ENCODE data around the gene ISL2. TPM values are rescaled to one million over a fixed set of nuclear protein-coding genes. Genes with fewer than 3 reads are reported as not detected.

The ISL2 gene
- total RNA-seq, 1 donor from 2014 or later: 1.3 TPM

DNA sequence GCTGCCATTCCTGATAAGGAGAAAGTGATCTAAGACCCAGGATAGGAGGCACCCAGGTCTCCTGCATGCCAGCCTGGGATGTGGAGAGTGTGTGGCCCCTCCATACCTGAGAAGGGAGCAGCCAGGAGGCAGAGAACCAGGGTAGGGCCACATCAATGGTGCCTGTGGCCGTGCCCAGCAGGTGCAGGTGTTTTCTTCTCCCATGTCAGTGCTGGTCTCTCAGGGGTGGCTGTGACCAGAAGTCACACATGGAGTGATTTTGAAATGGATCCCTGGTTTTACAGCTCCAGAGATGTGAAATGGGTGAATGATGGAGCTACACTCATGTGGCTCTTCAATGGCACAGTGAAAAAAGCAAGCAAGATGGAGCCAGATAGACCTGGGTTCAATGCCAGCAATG is 3.3 kb upstream of the ISL2 start:
- no peaks in the 10 kb centered on the region for H3K9me3 Mint-ChIP-seq
- H3K36me3 Mint-ChIP-seq (ENCODE audit: low read depth): peaks cover 9% of the 10 kb centered on the region
- intact Hi-C loops (cut with micrococcal nuclease): loop anchor here (5.0 to 10.0 kb wide), 2 partner anchors 321 to 734 kb away; no protein-coding TSS in a partner anchor
- peaks cover 49% of the 10 kb centered on the region for H3K27me3 Mint-ChIP-seq (ENCODE audit: insufficient read depth)
- peaks cover 32% of the 10 kb centered on the region for H3K4me1 Mint-ChIP-seq (ENCODE audit: low read depth)
- DNase-seq (ENCODE audit: low spot score): no peak
- H3K27ac Mint-ChIP-seq: no peak overlapping the region
- no peak overlapping the region for H3K4me3 Mint-ChIP-seq

DNA sequence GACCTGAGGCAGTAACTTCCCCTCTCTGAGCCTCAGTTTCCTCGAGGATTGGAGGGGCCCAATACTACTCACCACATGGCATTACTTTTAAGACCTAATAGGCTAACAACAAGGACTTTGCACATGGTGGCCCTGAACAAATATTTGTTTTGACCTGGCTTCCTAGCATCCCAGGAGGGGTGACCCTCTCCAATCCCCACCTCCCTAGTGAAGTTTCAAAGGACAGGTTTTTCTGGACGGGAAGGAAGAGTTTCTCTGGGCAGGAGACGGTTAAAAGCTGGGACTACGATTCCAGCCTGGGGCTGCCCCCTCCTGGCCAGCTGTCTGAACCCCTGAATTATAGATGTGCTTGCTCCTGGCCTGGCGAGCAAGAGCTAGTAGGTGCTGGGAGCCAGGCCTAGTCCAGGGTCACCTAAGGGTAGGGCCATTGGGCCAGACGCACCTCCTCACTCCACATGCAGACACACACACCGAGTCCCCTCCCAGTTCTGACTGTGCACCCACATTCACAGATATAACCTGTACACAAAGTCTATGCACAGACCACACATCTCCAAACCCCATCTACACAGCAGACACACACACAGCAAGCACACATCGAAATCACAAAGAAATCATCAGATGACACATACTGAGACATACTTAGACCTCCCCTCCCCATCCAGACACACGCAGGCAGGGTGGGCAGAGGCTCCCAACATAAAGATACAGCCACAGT is 2.7 kb upstream of the ISL2 start:
- Mint-ChIP-seq H3K9me3 (no peaks in the 10 kb centered on the region), H3K4me3 (peak overlapping the region; percentile 43), H3K4me1 (ENCODE audit: low read depth) (peaks cover 38% of the 10 kb centered on the region), H3K27me3 (ENCODE audit: insufficient read depth) (peaks cover 51% of the 10 kb centered on the region), H3K27ac (no peak overlapping the region), H3K36me3 (ENCODE audit: low read depth) (peaks cover 14% of the 10 kb centered on the region)
- DNase-seq (ENCODE audit: low spot score): no peak
- intact Hi-C loops (cut with micrococcal nuclease): loop anchor here (5.0 to 10.0 kb wide), 2 partner anchors 321 to 733 kb away; no protein-coding TSS in a partner anchor

DNA sequence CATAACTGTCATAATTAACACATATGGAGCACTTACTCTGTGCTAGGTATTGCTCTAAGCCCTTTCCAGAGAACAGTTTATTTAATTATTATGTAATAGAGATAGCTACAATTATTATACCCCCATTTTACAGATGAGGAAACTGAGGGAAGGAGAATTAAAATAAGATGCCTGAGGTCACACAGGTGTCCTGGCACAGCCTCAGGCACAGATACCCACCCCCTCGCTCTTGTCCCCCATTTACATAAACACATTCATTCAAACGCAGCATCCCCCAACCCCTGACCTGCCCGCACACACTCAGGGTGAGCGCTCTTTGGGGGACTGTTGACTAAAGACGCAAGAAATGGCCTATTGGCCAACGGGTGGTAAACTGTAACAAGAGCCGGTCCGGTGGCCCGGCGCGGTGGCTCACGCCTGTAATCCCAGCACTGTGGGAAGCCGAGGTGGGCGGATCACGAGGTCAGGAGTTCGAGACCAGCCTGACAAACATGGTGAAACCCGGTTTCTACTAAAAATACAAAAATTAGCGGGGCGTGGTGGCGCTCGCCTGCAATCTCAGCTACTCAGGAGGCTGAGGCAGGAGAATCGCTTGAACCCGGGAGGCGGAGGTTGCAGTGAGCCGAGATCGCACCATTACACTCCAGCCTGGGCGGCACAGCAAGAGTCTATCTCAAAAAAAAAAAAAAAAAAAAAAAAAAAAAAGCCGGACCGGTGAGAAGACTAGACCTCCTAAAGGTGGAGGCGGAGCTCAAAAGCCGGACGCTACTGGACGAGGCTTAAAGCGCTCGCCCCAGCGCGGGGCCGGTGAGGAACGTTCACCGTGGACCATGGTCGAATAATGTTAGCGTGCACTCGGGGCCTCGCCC is 1.9 kb upstream of the ISL2 start:
- H3K4me3 Mint-ChIP-seq: peak overlapping the region; percentile 92
- H3K36me3 Mint-ChIP-seq (ENCODE audit: low read depth): peaks cover 14% of the 10 kb centered on the region
- H3K9me3 Mint-ChIP-seq: no peaks in the 10 kb centered on the region
- H3K27me3 Mint-ChIP-seq (ENCODE audit: insufficient read depth): peaks cover 49% of the 10 kb centered on the region
- peaks cover 44% of the 10 kb centered on the region for H3K4me1 Mint-ChIP-seq (ENCODE audit: low read depth)
- intact Hi-C loops (cut with micrococcal nuclease): loop anchor here (5.0 to 10.0 kb wide), 3 partner anchors 320 to 733 kb away; no protein-coding TSS in a partner anchor
- no peak for DNase-seq (ENCODE audit: low spot score)
- H3K27ac Mint-ChIP-seq: peak overlapping the region; percentile 85

DNA sequence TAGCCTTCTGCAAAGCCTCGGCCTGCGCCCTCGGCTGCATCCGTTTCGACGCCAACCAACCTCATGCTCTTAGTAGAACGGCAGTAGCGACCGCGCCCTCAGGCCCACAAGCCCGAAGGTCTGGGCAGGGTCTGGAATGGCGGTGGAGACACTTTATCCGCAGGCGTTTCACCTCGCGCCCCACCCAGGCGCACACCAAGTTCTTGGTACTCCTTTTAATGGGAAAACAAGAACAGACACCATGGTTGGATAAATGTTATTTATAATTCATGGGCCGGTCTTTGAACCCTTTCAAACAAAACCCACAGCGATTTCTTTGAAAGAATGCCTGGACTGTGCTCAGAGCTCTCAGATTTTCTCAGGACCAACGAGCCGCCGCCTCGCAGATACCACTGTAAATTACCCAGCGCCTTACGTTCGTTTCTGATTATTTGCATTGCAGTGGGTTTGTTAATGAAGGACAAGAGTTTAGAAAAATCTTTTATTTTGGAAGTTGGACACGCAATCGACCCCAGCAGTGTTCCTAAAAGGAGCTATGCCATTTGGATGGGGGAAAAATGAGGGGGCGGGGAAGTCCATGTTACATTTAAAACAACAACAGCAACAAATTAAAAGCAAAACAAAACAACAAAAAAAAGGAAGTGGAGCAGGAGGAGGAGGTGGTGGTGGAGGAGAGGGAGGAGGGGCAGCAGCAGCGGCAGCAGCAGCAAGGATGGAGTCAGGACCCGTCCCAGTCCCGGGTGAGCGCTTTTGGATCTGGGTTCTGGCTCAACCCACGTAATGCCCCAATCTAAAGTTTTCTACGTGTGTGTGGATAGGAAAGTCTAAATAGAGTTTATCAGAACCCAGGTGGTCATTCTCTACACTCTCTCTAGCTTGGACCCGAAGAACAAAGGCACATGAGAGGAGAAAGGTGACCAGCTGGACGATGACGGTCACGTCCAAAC is 993 bp upstream of the ISL2 start:
- Mint-ChIP-seq H3K36me3 (ENCODE audit: low read depth) (peaks cover 17% of the 10 kb centered on the region), H3K27ac (peak overlapping the region; percentile 85), H3K4me1 (ENCODE audit: low read depth) (peaks cover 53% of the 10 kb centered on the region), H3K27me3 (ENCODE audit: insufficient read depth) (peaks cover 50% of the 10 kb centered on the region), H3K9me3 (no peaks in the 10 kb centered on the region), H3K4me3 (peak overlapping the region; percentile 92)
- intact Hi-C loops (cut with micrococcal nuclease): loop anchor here (1.0 to 10.0 kb wide), 6 partner anchors 24 to 532 kb away; partner anchors contain the start of gene ETFA
- no peak for DNase-seq (ENCODE audit: low spot score)

DNA sequence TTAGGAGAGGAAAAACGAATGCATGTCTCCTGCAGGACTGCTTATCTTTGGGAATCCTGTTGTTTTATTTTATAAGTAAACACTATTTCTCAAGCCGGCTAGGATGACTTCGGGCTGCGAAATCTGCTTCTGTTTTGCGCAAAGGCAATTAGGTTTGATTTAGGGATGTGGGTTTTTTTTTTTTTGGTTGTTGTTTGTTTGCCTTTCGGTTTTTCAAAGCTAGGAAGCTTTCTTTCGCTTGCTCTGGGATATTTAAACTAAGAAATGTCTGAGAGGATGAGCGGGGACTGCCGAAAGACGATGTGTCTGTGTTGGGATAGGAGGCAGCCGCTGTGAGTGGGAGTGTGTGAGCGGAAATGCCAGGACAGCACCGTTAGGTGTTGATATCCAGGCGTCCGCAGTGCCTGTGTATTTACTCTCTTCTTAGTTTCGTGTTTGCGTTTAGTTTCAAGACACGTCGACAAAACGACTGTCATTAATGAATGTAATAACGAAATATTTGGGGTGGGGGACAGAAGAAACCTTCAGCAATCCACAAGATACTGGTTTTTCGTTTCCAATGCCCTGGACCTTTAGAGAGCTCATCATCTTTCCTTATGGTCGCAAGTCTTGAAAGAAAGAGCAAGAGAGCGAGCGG is 604 bp downstream of the ISL2 start:
- no peaks in the 10 kb centered on the region for H3K9me3 Mint-ChIP-seq
- peak overlapping the region; percentile 81 for H3K27ac Mint-ChIP-seq
- peaks cover 58% of the 10 kb centered on the region for H3K27me3 Mint-ChIP-seq (ENCODE audit: insufficient read depth)
- H3K4me1 Mint-ChIP-seq (ENCODE audit: low read depth): peaks cover 65% of the 10 kb centered on the region
- peak overlapping the region; percentile 92 for H3K4me3 Mint-ChIP-seq
- intact Hi-C loops (cut with micrococcal nuclease): loop anchor here (2.0 to 10.0 kb wide), 4 partner anchors 50 to 530 kb away; no protein-coding TSS in a partner anchor
- DNase-seq (ENCODE audit: low spot score): no peak
- peaks cover 17% of the 10 kb centered on the region for H3K36me3 Mint-ChIP-seq (ENCODE audit: low read depth)

DNA sequence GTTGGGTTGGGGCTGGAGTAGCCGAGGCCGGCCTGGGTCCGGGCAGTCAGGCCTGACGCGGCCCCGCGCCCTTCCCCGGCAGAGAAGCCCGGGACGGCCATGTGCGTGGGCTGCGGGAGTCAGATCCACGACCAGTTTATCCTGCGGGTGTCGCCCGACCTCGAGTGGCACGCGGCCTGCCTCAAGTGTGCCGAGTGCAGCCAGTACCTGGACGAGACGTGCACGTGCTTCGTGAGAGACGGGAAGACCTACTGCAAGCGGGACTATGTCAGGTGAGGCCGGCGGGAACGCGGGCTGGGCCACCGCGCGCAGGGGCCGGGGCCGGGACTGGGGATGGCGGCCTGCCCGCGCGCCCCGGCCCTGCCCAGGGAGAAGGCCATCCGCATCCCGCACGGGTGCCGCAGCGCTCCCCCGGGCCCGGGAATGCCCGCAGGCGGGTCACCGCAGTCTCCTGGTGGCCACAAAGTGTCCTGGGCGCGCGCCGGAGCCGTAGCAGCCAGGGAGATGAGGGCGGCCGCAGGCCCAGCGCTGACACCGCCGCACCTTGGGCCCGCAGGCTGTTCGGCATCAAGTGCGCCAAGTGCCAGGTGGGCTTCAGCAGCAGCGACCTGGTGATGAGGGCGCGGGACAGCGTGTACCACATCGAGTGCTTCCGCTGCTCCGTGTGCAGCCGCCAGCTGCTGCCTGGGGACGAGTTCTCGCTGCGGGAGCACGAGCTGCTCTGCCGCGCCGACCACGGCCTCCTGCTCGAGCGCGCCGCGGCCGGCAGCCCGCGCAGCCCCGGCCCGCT is 1.3 kb downstream of the ISL2 start:
- Mint-ChIP-seq H3K27me3 (ENCODE audit: insufficient read depth) (peaks cover 61% of the 10 kb centered on the region), H3K36me3 (ENCODE audit: low read depth) (peaks cover 17% of the 10 kb centered on the region), H3K4me3 (peak overlapping the region; percentile 92), H3K27ac (peak overlapping the region; percentile 81), H3K9me3 (no peaks in the 10 kb centered on the region), H3K4me1 (ENCODE audit: low read depth) (peaks cover 66% of the 10 kb centered on the region)
- intact Hi-C loops (cut with micrococcal nuclease): loop anchor here (2.0 to 10.0 kb wide), 4 partner anchors 51 to 529 kb away; no protein-coding TSS in a partner anchor
- no peak for DNase-seq (ENCODE audit: low spot score)

DNA sequence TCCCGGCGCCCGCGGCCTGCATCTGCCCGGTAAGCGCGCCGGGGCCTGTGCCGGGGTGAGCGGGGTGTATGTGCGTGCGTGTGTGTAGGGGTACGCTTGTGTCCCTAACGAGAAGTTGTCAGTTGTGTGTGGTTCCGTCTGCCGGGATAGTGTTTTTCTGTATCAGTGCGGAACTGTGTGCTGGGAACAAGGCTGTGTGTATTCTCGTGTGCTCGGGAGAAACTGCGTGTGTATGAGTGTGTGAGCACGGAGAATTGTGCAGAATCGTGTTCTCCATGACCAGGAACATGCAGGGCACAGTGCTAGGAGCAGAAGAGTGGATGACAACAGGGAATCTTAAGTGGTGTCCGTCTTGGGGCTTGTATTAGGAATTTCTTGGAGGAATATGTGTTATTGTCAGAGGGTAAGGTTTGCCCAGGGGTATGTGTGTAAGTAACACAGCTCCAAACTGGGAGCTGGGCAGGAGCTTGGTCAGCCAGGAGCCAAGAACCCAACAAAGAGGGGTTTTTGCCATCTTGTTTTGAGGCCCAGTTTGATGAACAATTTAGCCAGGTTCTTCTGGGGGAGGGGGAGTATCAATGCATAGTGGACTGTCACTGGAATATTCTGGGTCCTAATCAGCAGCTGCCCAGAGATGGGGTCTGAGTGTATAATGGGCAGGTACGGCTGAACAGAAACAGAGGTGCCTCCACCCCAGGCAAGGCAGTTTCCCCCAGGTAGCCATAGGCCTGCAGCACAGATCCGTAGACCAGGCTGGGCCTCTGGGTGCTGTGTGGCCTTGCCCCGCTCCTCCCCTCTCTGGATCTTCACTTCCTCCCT is 2.1 kb downstream of the ISL2 start:
- H3K4me1 Mint-ChIP-seq (ENCODE audit: low read depth): peaks cover 66% of the 10 kb centered on the region
- H3K4me3 Mint-ChIP-seq: peak overlapping the region; percentile 84
- intact Hi-C loops (cut with micrococcal nuclease): loop anchor here (5.0 to 10.0 kb wide), 2 partner anchors 316 to 529 kb away; no protein-coding TSS in a partner anchor
- peaks cover 17% of the 10 kb centered on the region for H3K36me3 Mint-ChIP-seq (ENCODE audit: low read depth)
- no peaks in the 10 kb centered on the region for H3K9me3 Mint-ChIP-seq
- H3K27me3 Mint-ChIP-seq (ENCODE audit: insufficient read depth): peaks cover 69% of the 10 kb centered on the region
- H3K27ac Mint-ChIP-seq: peak overlapping the region; percentile 84
- no peak for DNase-seq (ENCODE audit: low spot score)

DNA sequence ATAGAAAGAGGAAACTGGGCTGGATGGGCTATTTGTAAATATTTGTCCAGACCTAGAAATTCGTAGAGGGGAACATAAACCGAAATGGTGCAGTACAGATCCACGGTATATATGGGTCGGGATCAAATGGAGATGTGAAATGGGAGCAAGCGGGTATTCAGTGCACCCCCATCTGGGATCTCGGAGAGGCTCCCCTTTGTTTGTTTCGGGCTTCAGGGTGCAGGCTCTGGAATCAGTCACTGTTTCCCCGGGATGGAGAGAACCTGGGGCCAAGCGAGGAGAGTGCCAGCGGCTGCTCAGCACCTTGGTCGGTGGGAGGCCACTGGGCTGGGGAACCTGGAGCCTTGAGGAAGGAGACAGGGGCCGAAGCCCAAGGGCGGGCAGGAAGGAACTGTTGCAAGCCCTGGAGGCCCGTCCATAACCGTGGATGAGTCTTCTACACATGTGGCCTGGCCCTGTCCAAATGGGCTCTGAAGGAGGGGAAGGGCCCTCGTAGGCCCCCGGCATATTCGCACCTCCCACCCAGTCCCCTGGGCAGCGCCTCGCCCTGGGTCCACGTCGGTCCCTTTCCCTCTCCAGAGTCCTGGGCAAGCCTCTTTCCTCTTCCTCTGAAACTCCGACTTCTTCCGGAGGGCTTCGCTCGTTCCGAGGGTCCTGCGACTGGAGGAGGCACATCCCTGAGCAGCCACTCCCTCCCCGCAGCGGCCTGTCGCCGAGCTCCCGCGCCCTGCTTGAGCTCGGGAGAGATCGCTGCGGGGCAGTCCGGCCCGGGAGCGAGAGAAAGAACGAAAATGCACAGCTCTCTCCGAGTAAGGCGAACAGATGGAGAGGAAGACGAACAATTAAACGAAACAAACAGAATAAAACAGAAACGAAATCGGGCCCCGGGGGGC is 3.0 kb downstream of the ISL2 start:
- DNase-seq (ENCODE audit: low spot score): no peak
- Mint-ChIP-seq H3K9me3 (no peaks in the 10 kb centered on the region), H3K27me3 (ENCODE audit: insufficient read depth) (peaks cover 71% of the 10 kb centered on the region), H3K27ac (peak overlapping the region; percentile 88), H3K4me1 (ENCODE audit: low read depth) (peaks cover 60% of the 10 kb centered on the region), H3K4me3 (peak overlapping the region; percentile 84), H3K36me3 (ENCODE audit: low read depth) (peaks cover 17% of the 10 kb centered on the region)
- intact Hi-C loops (cut with micrococcal nuclease): loop anchor here (5.0 to 10.0 kb wide), 4 partner anchors 235 to 528 kb away; no protein-coding TSS in a partner anchor

DNA sequence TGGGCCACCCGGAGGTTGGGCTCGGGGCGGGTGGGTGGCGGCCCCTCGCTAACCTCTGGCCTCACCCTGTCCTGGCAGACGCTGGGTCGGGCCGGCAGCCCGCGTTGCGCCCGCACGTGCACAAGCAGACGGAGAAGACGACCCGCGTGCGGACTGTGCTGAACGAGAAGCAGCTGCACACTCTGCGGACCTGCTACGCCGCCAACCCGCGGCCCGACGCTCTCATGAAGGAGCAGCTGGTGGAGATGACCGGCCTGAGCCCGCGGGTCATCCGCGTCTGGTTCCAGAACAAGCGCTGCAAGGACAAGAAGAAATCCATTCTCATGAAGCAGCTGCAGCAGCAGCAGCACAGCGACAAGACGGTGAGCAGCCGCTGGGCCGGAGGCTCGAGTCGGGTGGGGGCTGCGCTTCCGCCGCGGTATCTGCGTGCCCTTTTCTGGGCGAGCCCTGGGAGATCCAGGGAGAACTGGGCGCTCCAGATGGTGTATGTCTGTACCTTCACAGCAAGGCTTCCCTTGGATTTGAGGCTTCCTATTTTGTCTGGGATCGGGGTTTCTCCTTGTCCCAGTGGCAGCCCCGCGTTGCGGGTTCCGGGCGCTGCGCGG is 3.7 kb downstream of the ISL2 start:
- peaks cover 17% of the 10 kb centered on the region for H3K36me3 Mint-ChIP-seq (ENCODE audit: low read depth)
- peak overlapping the region; percentile 84 for H3K4me3 Mint-ChIP-seq
- peaks cover 72% of the 10 kb centered on the region for H3K27me3 Mint-ChIP-seq (ENCODE audit: insufficient read depth)
- no peaks in the 10 kb centered on the region for H3K9me3 Mint-ChIP-seq
- peaks cover 57% of the 10 kb centered on the region for H3K4me1 Mint-ChIP-seq (ENCODE audit: low read depth)
- intact Hi-C loops (cut with micrococcal nuclease): loop anchor here (10.0 kb wide), 2 partner anchors 235 to 275 kb away; no protein-coding TSS in a partner anchor
- H3K27ac Mint-ChIP-seq: peak overlapping the region; percentile 88
- DNase-seq (ENCODE audit: low spot score): no peak

Measured in activated T-helper 1 cell treated with anti-CD3 and anti-CD28 coated beads, Interleukin-12 subunit alpha, Interleukin-12 subunit beta, Interleukin-2, Interleukin-4 antibody, amounts not matched to agents 30 ng/mL and 10 ng/mL and 1 ng/mL, durations not matched to agents 14 hours and 24 hours and 36 hours (primary cell).